Stimulated activated effector memory CD8-positive, alpha-beta T cell treated with anti-CD3 and anti-CD28 coated beads, Interleukin-12 subunit alpha, Interleukin-12 subunit beta, amount 100 ng/mL, for 72 hours (primary cell): ENCODE measurements around the gene PLEKHO2.

Experiments used
- ATAC-seq: fragments of 150-1000 bp; cut with Tn5 transposase; 2 replicates; pipeline ENCODE4 v1.10.0; 2021
- DNase-seq, 2 donors: peaks; one replicate each; pipeline ENCODE4 v3.0.0; 2021 to 2022; ENCODE audit warnings: low spot score in 2 of 2
- H3K27ac Mint-ChIP-seq: one replicate; pipeline ENCODE4 v1.8.0; 2022; ENCODE audit warnings: mild to moderate bottlenecking, mixed read lengths
- H3K36me3 Mint-ChIP-seq: one replicate; pipeline ENCODE4 v1.8.0; 2022; ENCODE audit warnings: mild to moderate bottlenecking, mixed read lengths
- H3K4me1 Mint-ChIP-seq: one replicate; pipeline ENCODE4 v1.8.0; 2022; ENCODE audit warnings: mixed read lengths
- H3K4me3 Mint-ChIP-seq: one replicate; pipeline ENCODE4 v1.8.0; 2022; ENCODE audit warnings: mild to moderate bottlenecking, mixed read lengths
- H3K9me3 Mint-ChIP-seq: one replicate; pipeline ENCODE4 v1.8.0; 2022; ENCODE audit warnings: mixed read lengths

The PLEKHO2 gene

DNA sequence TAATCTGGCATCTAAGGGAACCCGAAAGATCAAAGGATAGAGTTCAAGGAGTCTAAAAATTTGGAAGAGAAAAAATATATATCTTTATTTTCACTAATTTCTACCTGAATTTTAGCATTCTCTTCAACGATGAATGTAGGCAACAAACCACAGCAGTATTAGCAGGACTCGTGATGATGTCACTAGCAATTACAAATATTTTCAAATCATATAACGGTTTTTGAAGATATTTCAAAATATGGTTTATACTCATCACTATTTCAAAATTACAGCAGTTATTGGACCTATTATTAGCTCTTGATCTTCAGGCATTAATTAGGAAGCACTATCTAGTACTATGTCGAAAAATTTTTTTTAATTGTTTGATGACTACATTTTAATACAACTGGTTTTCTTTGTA is 43.0 kb downstream of the PLEKHO2 start:
- ATAC-seq (no peak), DNase-seq (no peak)
- peaks cover 9% of the 10 kb centered on the region for H3K36me3 Mint-ChIP-seq
- peaks cover 28% of the 10 kb centered on the region for H3K4me1 Mint-ChIP-seq
- no peaks in the 10 kb centered on the region for H3K9me3 Mint-ChIP-seq
- H3K27ac Mint-ChIP-seq = peak overlapping the region; percentile 95
- peak overlapping the region; percentile 75 for H3K4me3 Mint-ChIP-seq

DNA sequence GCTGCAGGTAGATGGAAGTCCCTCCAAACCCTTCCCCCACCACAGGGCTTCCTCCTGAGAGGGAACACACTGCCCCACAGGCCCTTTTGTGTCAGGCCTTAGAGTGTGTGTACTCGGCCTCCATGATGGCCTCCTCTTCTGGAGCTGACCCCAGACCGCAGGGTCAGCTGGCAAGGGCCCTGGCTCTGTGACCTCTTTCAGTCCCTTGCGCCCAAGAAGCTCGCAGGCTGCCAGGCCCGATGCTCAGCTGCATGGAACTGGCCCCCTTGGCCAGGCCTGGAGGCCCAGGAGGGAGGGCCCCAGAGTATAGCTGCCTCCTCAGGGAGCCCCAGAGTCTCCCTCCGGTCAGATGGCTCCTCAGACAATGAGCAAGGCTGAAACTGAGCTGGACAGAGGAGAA is 46.6 kb downstream of the PLEKHO2 start:
- Mint-ChIP-seq H3K4me1 (peaks cover 38% of the 10 kb centered on the region), H3K36me3 (peaks cover 27% of the 10 kb centered on the region), H3K9me3 (no peaks in the 10 kb centered on the region), H3K4me3 (no peak overlapping the region), H3K27ac (no peak overlapping the region)
- ATAC-seq = no peak
- DNase-seq = no peak

GRCh38 chr15:64891561-64891960 is 49.8 kb downstream of the PLEKHO2 start:
- ATAC-seq (no peak), DNase-seq (peak in 1 of 2 donors; percentile 62)
- Mint-ChIP-seq H3K4me1 (peaks cover 55% of the 10 kb centered on the region), H3K27ac (peak overlapping the region; percentile 99), H3K36me3 (peaks cover 31% of the 10 kb centered on the region), H3K4me3 (peak overlapping the region; percentile 98), H3K9me3 (no peaks in the 10 kb centered on the region)

- Mint-ChIP-seq H3K4me1 (peaks cover 69% of the 10 kb centered on the region), H3K9me3 (no peaks in the 10 kb centered on the region), H3K27ac (peak overlapping the region; percentile 99), H3K4me3 (peak overlapping the region; percentile 98), H3K36me3 (peaks cover 31% of the 10 kb centered on the region)
- ATAC-seq (peak; percentile 47), DNase-seq (peak; percentile 36 to 75)
Observed at GRCh38 chr15:64892847-64893403, 51.2 kb downstream of the PLEKHO2 start.

DNA sequence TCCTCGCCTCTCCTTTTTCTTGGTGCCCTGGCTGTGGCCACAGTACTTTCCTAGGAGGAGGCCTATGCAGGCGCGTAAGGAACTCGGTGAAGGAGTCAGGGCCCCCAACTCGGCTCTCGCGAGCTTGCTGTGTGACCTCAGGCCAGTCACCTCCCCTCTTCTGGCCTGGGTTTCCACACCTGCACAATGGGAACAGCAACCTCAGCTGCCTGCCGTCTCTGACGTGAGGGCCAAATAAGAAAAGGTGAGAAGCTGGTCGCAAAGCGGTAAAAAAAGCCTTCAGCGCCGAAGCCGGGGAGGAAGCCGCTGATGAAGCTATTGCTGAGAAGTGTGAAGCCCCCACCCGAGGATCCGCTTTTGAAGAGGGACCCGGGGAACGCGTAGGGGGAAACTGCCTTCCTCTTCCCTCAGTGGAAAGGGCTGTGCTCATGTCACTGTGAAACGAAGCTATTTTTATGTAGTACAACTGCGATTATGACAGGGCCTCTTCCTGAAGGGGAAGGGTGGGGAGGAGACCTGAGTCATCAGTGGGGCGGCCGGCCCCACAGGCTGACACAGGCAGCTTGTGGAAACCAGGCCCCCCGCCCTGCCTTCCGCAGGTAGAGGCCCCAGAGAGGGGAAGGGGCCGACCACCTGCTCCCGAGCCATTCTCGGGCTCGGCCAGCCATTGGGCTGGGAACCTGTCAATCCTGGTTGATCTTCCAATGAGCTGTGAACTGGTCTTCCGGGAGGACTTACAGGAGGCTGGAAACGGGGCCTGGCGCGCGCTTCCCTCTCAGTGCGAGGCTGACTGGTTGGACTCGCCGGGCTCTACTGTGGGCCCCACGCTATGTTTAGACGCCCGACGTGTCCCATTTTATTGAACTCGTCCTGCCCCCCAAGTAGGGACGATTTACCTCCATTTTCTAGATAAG is 52.0 kb downstream of the PLEKHO2 start:
- H3K4me1 Mint-ChIP-seq = peaks cover 75% of the 10 kb centered on the region
- peak overlapping the region; percentile 99 for H3K27ac Mint-ChIP-seq
- no peaks in the 10 kb centered on the region for H3K9me3 Mint-ChIP-seq
- ATAC-seq (peak; percentile 88), DNase-seq (peak; percentile 87 to 97)
- H3K4me3 Mint-ChIP-seq = peak overlapping the region; percentile 98
- peaks cover 35% of the 10 kb centered on the region for H3K36me3 Mint-ChIP-seq

DNA sequence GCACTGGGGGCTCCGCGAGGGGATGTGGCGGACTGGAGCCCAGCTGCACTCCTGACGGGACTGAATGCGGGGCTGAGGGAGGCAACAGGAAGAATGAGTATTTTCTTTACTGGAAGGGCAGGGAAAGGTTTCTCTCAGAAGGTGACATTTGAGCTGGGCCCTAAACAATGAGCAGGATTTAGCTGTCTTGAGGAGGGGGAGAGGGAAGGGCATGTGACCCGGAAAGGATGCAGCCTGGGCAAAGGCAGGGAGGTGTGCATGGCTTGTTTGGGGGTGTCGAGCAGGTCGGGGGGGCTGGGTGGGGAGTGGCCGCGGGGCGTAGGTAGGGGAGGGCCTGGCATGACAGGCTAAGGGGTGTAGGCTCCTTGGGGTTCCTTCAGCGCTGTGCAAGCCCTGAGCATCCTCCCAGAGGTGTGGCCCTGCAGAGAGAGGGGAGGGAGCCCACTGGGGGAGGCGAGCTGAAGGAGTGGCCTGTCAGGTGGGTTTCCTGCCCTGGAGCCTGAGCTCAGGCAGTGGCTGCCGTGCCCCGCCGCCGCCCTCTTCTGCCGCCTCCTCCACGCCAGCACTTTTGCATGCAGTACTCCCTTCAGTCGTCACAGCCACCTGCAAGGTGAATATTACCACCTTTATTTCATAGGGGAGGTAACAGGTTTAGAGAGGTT is 52.8 kb downstream of the PLEKHO2 start:
- Mint-ChIP-seq H3K9me3 (no peaks in the 10 kb centered on the region), H3K4me3 (peak overlapping the region; percentile 98), H3K36me3 (peaks cover 35% of the 10 kb centered on the region), H3K27ac (peak overlapping the region; percentile 99), H3K4me1 (peaks cover 75% of the 10 kb centered on the region)
- peak; percentile 61 for ATAC-seq
- DNase-seq = peak; percentile 29 to 82

- Mint-ChIP-seq H3K4me1 (peaks cover 75% of the 10 kb centered on the region), H3K4me3 (peak overlapping the region; percentile 98), H3K36me3 (peaks cover 35% of the 10 kb centered on the region), H3K27ac (peak overlapping the region; percentile 99), H3K9me3 (no peaks in the 10 kb centered on the region)
- DNase-seq = peak in 1 of 2 donors; percentile 67
- ATAC-seq = no peak
Observed at GRCh38 chr15:64895285-64896065, 53.8 kb downstream of the PLEKHO2 start.

DNA sequence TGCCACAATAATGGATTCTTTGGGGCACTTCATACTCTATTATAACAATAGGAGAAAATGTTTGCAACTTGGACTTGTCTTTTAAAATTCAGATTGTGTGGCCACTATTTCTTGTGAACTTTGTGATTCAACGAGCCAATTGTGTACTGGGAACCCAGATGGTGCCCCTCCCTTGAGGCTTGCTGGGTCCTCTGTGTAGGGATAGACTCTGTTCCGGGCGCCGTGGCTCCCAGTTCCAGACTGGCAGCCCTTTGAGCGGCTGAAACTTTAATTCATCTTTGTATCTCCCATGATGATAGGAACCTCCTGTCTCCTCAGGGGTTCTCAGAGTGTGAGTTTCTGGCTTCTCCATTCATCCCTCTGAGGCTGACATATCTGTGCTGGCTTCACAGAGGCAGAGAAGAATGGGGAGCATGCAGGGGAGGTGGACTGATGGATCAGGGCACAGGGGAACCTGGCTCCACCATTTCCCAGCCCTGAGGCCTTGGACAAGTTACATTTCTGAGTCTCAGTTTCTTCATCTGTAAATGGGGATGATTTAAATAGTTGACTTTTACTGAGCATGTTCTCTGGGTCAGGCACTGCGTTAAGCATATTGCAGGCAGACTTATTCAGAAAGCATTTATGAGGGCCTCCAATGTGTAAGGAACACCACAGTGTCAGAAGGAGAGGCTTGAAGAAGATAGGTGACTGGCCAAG is 54.8 kb downstream of the PLEKHO2 start:
- Mint-ChIP-seq H3K4me1 (peaks cover 68% of the 10 kb centered on the region), H3K4me3 (peak overlapping the region; percentile 98), H3K27ac (peak overlapping the region; percentile 99), H3K36me3 (peaks cover 32% of the 10 kb centered on the region), H3K9me3 (peaks cover 5% of the 10 kb centered on the region)
- ATAC-seq (no peak), DNase-seq (no peak)

GRCh38 chr15:64897345-64897985 is 55.8 kb downstream of the PLEKHO2 start:
- Mint-ChIP-seq H3K36me3 (peaks cover 23% of the 10 kb centered on the region), H3K4me3 (no peak overlapping the region), H3K9me3 (peaks cover 5% of the 10 kb centered on the region), H3K27ac (peak overlapping the region; percentile 99), H3K4me1 (peaks cover 66% of the 10 kb centered on the region)
- ATAC-seq (no peak), DNase-seq (no peak)

DNA sequence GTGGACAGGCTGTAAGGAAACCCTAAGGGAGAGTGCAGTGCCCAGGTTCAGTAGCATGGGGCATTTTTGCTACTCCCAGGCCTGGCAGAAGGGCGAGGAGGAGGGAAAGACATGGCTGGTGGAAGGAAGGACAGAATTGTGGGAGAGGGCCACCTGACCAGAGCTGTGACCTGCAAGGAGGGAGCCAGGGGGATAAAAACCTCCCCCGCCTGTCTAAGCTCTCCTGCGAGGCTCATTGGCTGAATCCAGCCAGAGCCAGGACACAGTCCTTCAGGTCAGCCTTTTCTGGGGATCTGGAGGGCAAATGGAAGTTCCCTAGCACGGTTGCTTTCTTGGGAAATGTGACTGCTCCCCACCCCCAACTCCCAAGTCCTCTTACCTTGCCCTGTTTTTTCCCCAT is 56.7 kb downstream of the PLEKHO2 start:
- DNase-seq (no peak), ATAC-seq (no peak)
- Mint-ChIP-seq H3K4me3 (no peak overlapping the region), H3K27ac (peak overlapping the region; percentile 99), H3K4me1 (peaks cover 66% of the 10 kb centered on the region), H3K9me3 (peaks cover 5% of the 10 kb centered on the region), H3K36me3 (peaks cover 17% of the 10 kb centered on the region)

DNA sequence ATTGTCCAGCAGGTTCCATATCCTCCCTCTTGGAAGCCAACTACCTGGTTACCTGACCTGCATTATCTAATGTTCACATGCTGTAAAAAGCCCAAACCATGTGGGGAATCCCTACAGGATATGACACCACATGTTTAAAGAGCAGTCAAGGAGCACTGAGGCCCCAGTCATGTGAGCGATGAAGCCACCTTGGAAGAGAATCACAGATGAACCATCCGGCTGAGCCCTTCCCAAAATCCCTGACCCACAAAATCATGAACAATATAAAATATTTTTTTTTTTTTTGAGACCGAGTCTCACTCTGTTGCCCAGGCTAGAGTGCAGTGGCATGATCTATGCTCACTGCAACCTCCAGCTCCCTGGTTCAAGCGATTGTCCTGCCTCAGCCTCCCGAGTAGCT is 59.4 kb downstream of the PLEKHO2 start:
- H3K36me3 Mint-ChIP-seq = peaks cover 10% of the 10 kb centered on the region
- ATAC-seq (no peak), DNase-seq (no peak)
- peaks cover 5% of the 10 kb centered on the region for H3K9me3 Mint-ChIP-seq
- no peak overlapping the region for H3K4me3 Mint-ChIP-seq
- peaks cover 64% of the 10 kb centered on the region for H3K4me1 Mint-ChIP-seq
- no peak overlapping the region for H3K27ac Mint-ChIP-seq

DNA sequence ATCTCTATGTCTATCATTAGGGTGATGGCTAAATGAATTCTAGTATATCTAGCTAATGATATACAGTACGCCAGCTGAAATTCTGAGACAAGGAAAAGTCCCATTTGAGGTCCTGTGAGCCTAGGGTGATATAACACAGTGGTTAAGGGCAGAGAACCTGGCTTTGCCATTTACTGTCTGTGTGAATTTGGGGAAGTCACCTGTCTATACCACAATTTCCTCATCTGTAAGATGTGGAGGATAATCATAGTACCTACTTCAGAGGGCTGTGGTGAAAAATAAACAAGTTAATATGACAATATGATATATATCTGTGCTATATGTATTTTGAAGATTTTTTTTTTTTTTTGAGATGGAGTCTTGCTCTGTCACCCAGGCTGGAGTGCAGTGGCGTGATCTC is 60.2 kb downstream of the PLEKHO2 start:
- peak overlapping the region; percentile 76 for H3K27ac Mint-ChIP-seq
- H3K4me3 Mint-ChIP-seq = no peak overlapping the region
- H3K4me1 Mint-ChIP-seq = peaks cover 56% of the 10 kb centered on the region
- DNase-seq (no peak), ATAC-seq (peak; percentile 34)
- H3K9me3 Mint-ChIP-seq = peaks cover 5% of the 10 kb centered on the region
- H3K36me3 Mint-ChIP-seq = peaks cover 10% of the 10 kb centered on the region

GRCh38 chr15:64902863-64903262 is 61.1 kb downstream of the PLEKHO2 start:
- Mint-ChIP-seq H3K4me3 (peak overlapping the region; percentile 3), H3K9me3 (peaks cover 5% of the 10 kb centered on the region), H3K4me1 (peaks cover 46% of the 10 kb centered on the region), H3K36me3 (peaks cover 10% of the 10 kb centered on the region), H3K27ac (peak overlapping the region; percentile 76)
- DNase-seq = no peak
- ATAC-seq = peak; percentile 80

DNA sequence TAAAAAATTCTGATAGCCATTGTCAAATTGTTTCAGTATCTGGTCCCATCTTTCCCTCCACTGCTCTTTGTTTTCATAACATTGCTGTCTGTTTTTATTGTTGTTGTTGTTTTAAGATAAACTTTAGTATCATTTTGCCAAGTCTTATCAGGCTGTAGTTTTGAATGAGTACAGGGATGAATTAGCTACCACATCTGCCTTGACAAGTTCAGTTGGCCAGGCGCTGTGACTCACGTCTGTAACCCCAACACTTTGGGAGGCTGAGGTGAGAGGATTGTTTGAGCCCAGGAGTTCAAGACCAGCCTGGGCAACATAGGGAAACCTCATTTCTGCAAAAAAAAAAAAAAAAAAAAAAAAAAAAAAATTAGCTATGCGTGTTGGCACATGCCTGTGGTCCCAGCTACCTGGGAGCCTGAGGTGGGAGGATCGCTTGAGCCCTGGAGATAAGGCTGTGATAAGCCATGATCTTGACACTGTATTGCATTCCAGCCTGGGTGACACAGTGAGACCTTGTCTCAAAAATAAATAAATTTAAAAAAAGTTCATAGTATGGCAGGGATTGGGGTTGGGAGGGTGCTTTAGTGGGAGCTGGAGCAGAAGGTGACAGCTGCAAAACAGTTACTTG is 61.7 kb downstream of the PLEKHO2 start:
- DNase-seq = no peak
- ATAC-seq = peak; percentile 59
- peaks cover 6% of the 10 kb centered on the region for H3K36me3 Mint-ChIP-seq
- H3K4me3 Mint-ChIP-seq = peak overlapping the region; percentile 3
- H3K27ac Mint-ChIP-seq = peak overlapping the region; percentile 76
- peaks cover 5% of the 10 kb centered on the region for H3K9me3 Mint-ChIP-seq
- H3K4me1 Mint-ChIP-seq = peaks cover 41% of the 10 kb centered on the region
